Spleen (tissue), 11 donors: ENCODE measurements around the gene PDGFA. TPM values are rescaled to one million over a fixed set of nuclear protein-coding genes. Genes with fewer than 3 reads are reported as not detected.

Experiments used
- DNase-seq: peaks from one replicate; pipeline ENCODE4 v3.0.0-alpha.2; 2020
- H3K27ac ChIP-seq, 8 donors: fragments of 200-600 bp; sonication (generic) in 7 of 8; 1 replicate in 4 of 8; 2 replicates in 4 of 8; pipeline versions ENCODE4 v1.5.0 to v1.8.0; 2016 to 2021; ENCODE audit warnings: inconsistent platforms in 4 of 8, mild to moderate bottlenecking in 4 of 8, moderate library complexity in 1 of 8
- H3K27me3 ChIP-seq, 7 donors: fragments of 200-600 bp; sonication (generic) in 6 of 7; replicated peaks in 1 of 7; 1 replicate in 4 of 7; 2 replicates in 3 of 7; pipeline versions ENCODE4 v1.5.0 to v1.8.0; 2016 to 2021; ENCODE audit warnings: inconsistent platforms in 3 of 7, mild to moderate bottlenecking in 1 of 7
- H3K36me3 ChIP-seq, 6 donors: fragments of 200-600 bp; sonication (generic) in 5 of 6; 1 replicate in 4 of 6; 2 replicates in 2 of 6; pipeline versions ENCODE4 v1.5.0 to v1.8.0; 2016 to 2021; ENCODE audit warnings: inconsistent platforms in 2 of 6
- H3K4me1 ChIP-seq, 6 donors: fragments of 200-600 bp; sonication (generic) in 5 of 6; 1 replicate in 3 of 6; 2 replicates in 3 of 6; pipeline versions ENCODE4 v1.5.0 to v1.8.0; 2016 to 2021; ENCODE audit warnings: inconsistent platforms in 3 of 6
- H3K4me3 ChIP-seq, 8 donors: fragments of 200-600 bp; sonication (generic) in 7 of 8; 1 replicate in 4 of 8; 2 replicates in 4 of 8; pipeline versions ENCODE4 v1.5.0 to v1.8.0; 2016 to 2021; ENCODE audit warnings: inconsistent platforms in 4 of 8, mild to moderate bottlenecking in 4 of 8, moderate library complexity in 2 of 8
- H3K9me3 ChIP-seq, 8 donors: fragments of 200-600 bp; sonication (generic) in 7 of 8; 1 replicate in 4 of 8; 2 replicates in 4 of 8; pipeline versions ENCODE4 v1.5.0 to v1.8.0; 2016 to 2021; ENCODE audit warnings: inconsistent platforms in 4 of 8
- CTCF ChIP-seq, 11 experiments: fragments of 200-600 bp in 7 of 11; fragments of 450-650 bp in 4 of 11; sonication (generic) in 4 of 11; IDR thresholded peaks in 8 of 11; conservative IDR thresholded peaks in 3 of 11; 1 replicate in 7 of 11; 2 replicates in 4 of 11; pipeline versions ENCODE4 v1.4.0 to v1.8.0; 2016 to 2021; ENCODE audit warnings: antibody characterized with exemption in 11 of 11, inconsistent platforms in 4 of 11, mild to moderate bottlenecking in 1 of 11
- POLR2A ChIP-seq, 3 donors: fragments of 450-650 bp; IDR thresholded peaks; one replicate each; pipeline ENCODE4 v1.5.1; 2017; ENCODE audit warnings: antibody characterized with exemption in 3 of 3, mild to moderate bottlenecking in 1 of 3
- POLR2AphosphoS5 ChIP-seq, 3 donors: sonication (generic); formaldehyde crosslinking; IDR thresholded peaks; one replicate each; pipeline ENCODE4 v1.5.1; 2017; ENCODE audit warnings: antibody characterized with exemption in 3 of 3
- WGBS, 5 donors: extraction: QIAGEN DNeasy Blood & Tissue Kit in 3 of 5; methylation state at CpG; one replicate each; pipeline versions ENCODE4 v1.1.5 to v1.1.7; 2013 to 2018; 5-methylcytosine and 5-hydroxymethylcytosine counted together
- intact Hi-C: fragments of 100-400 bp; cut with DNase I; formaldehyde crosslinking; loops from one replicate; pipeline ENCODE4 v1.15.0; 2023; ENCODE audit warnings: low total_unique reads
- polyA plus RNA-seq, 3 donors: library from polyadenylated mRNA; stranded (reverse); fragments of 200-250 nt; gene quantifications; one replicate each; pipeline ENCODE4 v1.2.1, GENCODE V29; 2013
- total RNA-seq, 7 donors: library from RNA; depleted of rRNA in 3 of 7; stranded (reverse); fragments of >200 nt in 3 of 7; fragmentation: NEBNext Ultra II Directional in 4 of 7; extraction: Animal tissue kit (Norgen Biotek cat#: 25700) in 4 of 7; gene quantifications; one replicate each; pipeline versions ENCODE4 v1.1.0 to v1.2.1, GENCODE V29; 2016 to 2021
- donor health status: healthy with polysubstance abuse.
- donor health status: DM: no; HTN: no; CAD: no; lungs with moderate emphysema.
- donor health status: DM: no; HTN: no; CAD: no.
- donor health status: Bipolar disorder and iron deficiency.
- donor health status: healthy.
- donor health status: DM: no; HTN: no; CAD: no.
- donor health status: DM: yes; HTN: yes; CAD: no.

PDGFA gene
- total and polyA plus RNA-seq, 10 donors: 6.1 to 49.5 (median 19.9) TPM

GRCh38 chr7:506391-506831, 13.2 kb downstream of the PDGFA start:
- TF ChIP-seq POLR2AphosphoS5 (IDR thresholded peaks at IDR 0.05) (peak in 1 of 3 donors; percentile 23), CTCF (IDR thresholded peaks at IDR 0.05 in 8 of 11, conservative IDR thresholded peaks at IDR 0.05 in 3 of 11) (no peak)

GRCh38 chr7:505171-505570, 14.5 kb downstream of the PDGFA start:
- Histone ChIP-seq H3K27me3 (no peaks in the 10 kb centered on the region), H3K9me3 (no peaks in the 10 kb centered on the region), H3K4me1 (no peaks in the 10 kb centered on the region), H3K36me3 (peaks cover 0 to 95% (median 16%) of the 10 kb centered on the region in 6 donors), H3K4me3 (no peak overlapping the region), H3K27ac (no peak overlapping the region)
- WGBS, 5 donors: 89 to 94% (median 90%) methylated on average over 15 to 16 of the region's 16 CpGs
- DNase-seq: peak; percentile 46
- no peak for TF ChIP-seq POLR2A (IDR thresholded peaks at IDR 0.05)
- no peak for TF ChIP-seq CTCF (IDR thresholded peaks at IDR 0.05 in 8 of 11, conservative IDR thresholded peaks at IDR 0.05 in 3 of 11)
- TF ChIP-seq POLR2AphosphoS5 (IDR thresholded peaks at IDR 0.05): no peak
- intact Hi-C loops: no loop called here

More at GRCh38 chr7:506391-506831, 13.2 kb downstream of the PDGFA start:
- DNase-seq: peak; percentile 65
- no peak overlapping the region for H3K27ac ChIP-seq
- H3K4me3 ChIP-seq: no peak overlapping the region
- 84 to 90% (median 85%) methylated on average over 5 to 11 of the region's 11 CpGs for WGBS, 5 donors
- H3K4me1 ChIP-seq: no peaks in the 10 kb centered on the region
- H3K36me3 ChIP-seq: peaks cover 0 to 94% (median 11%) of the 10 kb centered on the region in 6 donors
- intact Hi-C loops: no loop called here
- H3K9me3 ChIP-seq: no peaks in the 10 kb centered on the region
- no peaks in the 10 kb centered on the region for H3K27me3 ChIP-seq

GRCh38 chr7:504221-505111, 15.2 kb downstream of the PDGFA start:
- no peak overlapping the region for H3K27ac ChIP-seq
- H3K4me1 ChIP-seq: no peaks in the 10 kb centered on the region
- no peak overlapping the region for H3K4me3 ChIP-seq
- 86 to 93% (median 89%) methylated on average over 19 to 34 of the region's 34 CpGs for WGBS, 5 donors
- TF ChIP-seq POLR2A (IDR thresholded peaks at IDR 0.05) (no peak), CTCF (IDR thresholded peaks at IDR 0.05 in 8 of 11, conservative IDR thresholded peaks at IDR 0.05 in 3 of 11) (no peak), POLR2AphosphoS5 (IDR thresholded peaks at IDR 0.05) (peak in 1 of 3 donors; percentile 16)
- no peaks in the 10 kb centered on the region for H3K9me3 ChIP-seq
- no peaks in the 10 kb centered on the region for H3K27me3 ChIP-seq
- DNase-seq: peak; percentile 61
- peaks cover 0 to 95% (median 14%) of the 10 kb centered on the region in 6 donors for H3K36me3 ChIP-seq
- intact Hi-C loops: no loop called here

- TF ChIP-seq POLR2A (IDR thresholded peaks at IDR 0.05) (no peak), CTCF (IDR thresholded peaks at IDR 0.05 in 8 of 11, conservative IDR thresholded peaks at IDR 0.05 in 3 of 11) (no peak), POLR2AphosphoS5 (IDR thresholded peaks at IDR 0.05) (no peak)
- peaks cover 0 to 95% (median 11%) of the 10 kb centered on the region in 6 donors for H3K36me3 ChIP-seq
- no peaks in the 10 kb centered on the region for H3K27me3 ChIP-seq
- intact Hi-C loops: no loop called here
- H3K27ac ChIP-seq: no peak overlapping the region
- no peaks in the 10 kb centered on the region for H3K9me3 ChIP-seq
- DNase-seq: peak; percentile 66
- H3K4me3 ChIP-seq: no peak overlapping the region
- H3K4me1 ChIP-seq: no peaks in the 10 kb centered on the region
- WGBS, 5 donors: 80 to 92% (median 89%) methylated on average over 18 to 20 of the region's 20 CpGs
These were observed 16.0 kb downstream of the PDGFA start for GRCh38 chr7:503575-504111.
